ENCODE measurements around the gene NRN1. TPM values are rescaled to one million over a fixed set of nuclear protein-coding genes. Genes with fewer than 3 reads are reported as not detected.

Gene NRN1
- total RNA-seq, 1 experiment from 2014 or later = not detected

GRCh38 chr6:6008648-6009421, 2.1 kb upstream of the NRN1 start:
- no peak for TF ChIP-seq CTCF (IDR thresholded peaks at IDR 0.05; ENCODE audit: insufficient read depth in 1 of 2, low read depth in 1 of 2, low read length in 1 of 2, severe bottlenecking in 1 of 2, unreplicated experiment in 1 of 2)
- Mint-ChIP-seq H3K27me3 (ENCODE audit: insufficient read depth, unreplicated experiment) (peaks cover 38% of the 10 kb centered on the region), H3K4me3 (ENCODE audit: unreplicated experiment) (peak overlapping the region; percentile 72), H3K36me3 (ENCODE audit: insufficient read depth, unreplicated experiment) (peaks cover 6% of the 10 kb centered on the region), H3K4me1 (ENCODE audit: low read depth, unreplicated experiment) (no peaks in the 10 kb centered on the region), H3K9me3 (ENCODE audit: unreplicated experiment) (no peaks in the 10 kb centered on the region), H3K27ac (ENCODE audit: unreplicated experiment) (no peak overlapping the region)
- no peaks in the 10 kb centered on the region for H3K9me3 ChIP-seq
- intact Hi-C loops (cut with micrococcal nuclease; ENCODE audit: unreplicated experiment) = loop anchor here (5.0 kb wide), 2 partner anchors 427 to 537 kb away; no protein-coding TSS in a partner anchor
- CTCF ChIA-PET = interaction anchor here (0.6 kb wide), 3 partner anchors 25 to 955 kb away, joined by 4 to 5 read pairs (median 5); no protein-coding TSS in a partner anchor
- H3K36me3 ChIP-seq (ENCODE audit: control insufficient read depth, insufficient read depth, low read length) = no peaks in the 10 kb centered on the region
- DNase-seq = peak; percentile 75 to 76
- H3K4me1 ChIP-seq = peaks cover 17% of the 10 kb centered on the region
- H3K4me3 ChIP-seq (ENCODE audit: low read depth, low read length) = peak overlapping the region; percentile 53
- POLR2A ChIA-PET = interaction anchor here (0.6 kb wide), 1 partner anchor 117 kb away, joined by 5 read pairs; no protein-coding TSS in a partner anchor
- H3K27me3 ChIP-seq (replicated peaks; ENCODE audit: control insufficient read depth, insufficient read depth, low read length) = no peaks in the 10 kb centered on the region; the same call in 1 of the 2 replicates
- BruUV-seq (replicated peaks) = no TSS peak

DNA sequence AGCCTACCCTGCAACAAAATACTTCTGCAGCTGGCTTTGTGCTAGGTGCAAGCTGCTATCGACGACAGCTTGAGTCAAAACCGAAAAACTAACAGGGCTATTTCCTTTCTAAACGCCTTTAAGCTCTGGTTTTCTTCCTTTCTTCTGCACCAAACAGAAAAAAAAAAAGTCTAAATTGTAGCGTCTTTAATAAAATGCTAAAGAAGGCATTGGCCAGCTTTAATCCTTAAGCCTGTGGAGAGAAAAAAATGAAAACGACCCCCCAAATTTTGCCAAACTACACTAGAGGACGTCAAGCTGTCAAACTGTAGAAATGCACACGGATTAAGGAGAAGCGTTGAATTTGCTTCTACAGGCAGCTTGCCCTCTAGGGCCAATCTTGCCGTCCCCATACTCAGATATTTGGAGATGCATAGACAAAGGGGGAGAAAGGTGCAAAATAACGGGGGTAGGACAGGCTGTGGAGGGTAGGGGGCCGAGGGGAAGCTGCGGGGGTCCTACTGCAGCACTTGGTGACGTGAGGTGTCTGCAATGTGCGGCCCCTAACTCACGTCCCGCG, 1.4 kb upstream of the NRN1 start:
- H3K36me3 ChIP-seq (ENCODE audit: control insufficient read depth, insufficient read depth, low read length) = no peaks in the 10 kb centered on the region
- no peaks in the 10 kb centered on the region for H3K9me3 ChIP-seq
- H3K27ac Mint-ChIP-seq (ENCODE audit: unreplicated experiment) = no peak overlapping the region
- no peaks in the 10 kb centered on the region for H3K4me1 Mint-ChIP-seq (ENCODE audit: low read depth, unreplicated experiment)
- no peaks in the 10 kb centered on the region for H3K9me3 Mint-ChIP-seq (ENCODE audit: unreplicated experiment)
- TF ChIP-seq CTCF (IDR thresholded peaks at IDR 0.05; ENCODE audit: insufficient read depth in 1 of 2, low read depth in 1 of 2, low read length in 1 of 2, severe bottlenecking in 1 of 2, unreplicated experiment in 1 of 2) = no peak
- peaks cover 35% of the 10 kb centered on the region for H3K27me3 Mint-ChIP-seq (ENCODE audit: insufficient read depth, unreplicated experiment)
- peak overlapping the region; percentile 72 for H3K4me3 Mint-ChIP-seq (ENCODE audit: unreplicated experiment)
- peaks cover 17% of the 10 kb centered on the region for H3K4me1 ChIP-seq
- BruUV-seq (replicated peaks) = no TSS peak
- H3K4me3 ChIP-seq (ENCODE audit: low read depth, low read length) = peak overlapping the region; percentile 53
- intact Hi-C loops (cut with micrococcal nuclease; ENCODE audit: unreplicated experiment) = loop anchor here (5.0 kb wide), 2 partner anchors 426 to 536 kb away; no protein-coding TSS in a partner anchor
- no peak for DNase-seq
- H3K36me3 Mint-ChIP-seq (ENCODE audit: insufficient read depth, unreplicated experiment) = peaks cover 6% of the 10 kb centered on the region
- ChIA-PET CTCF (interaction anchor here (0.6 to 1.2 kb wide), 6 partner anchors 25 to 956 kb away, joined by 3 to 5 read pairs (median 4); no protein-coding TSS in a partner anchor), POLR2A (no interaction called here)
- H3K27me3 ChIP-seq (replicated peaks; ENCODE audit: control insufficient read depth, insufficient read depth, low read length) = no peaks in the 10 kb centered on the region; the same call in 1 of the 2 replicates

- Mint-ChIP-seq H3K4me1 (ENCODE audit: low read depth, unreplicated experiment) (no peaks in the 10 kb centered on the region), H3K27me3 (ENCODE audit: insufficient read depth, unreplicated experiment) (peaks cover 33% of the 10 kb centered on the region), H3K4me3 (ENCODE audit: unreplicated experiment) (peak overlapping the region; percentile 72), H3K9me3 (ENCODE audit: unreplicated experiment) (no peaks in the 10 kb centered on the region), H3K36me3 (ENCODE audit: insufficient read depth, unreplicated experiment) (peaks cover 6% of the 10 kb centered on the region), H3K27ac (ENCODE audit: unreplicated experiment) (no peak overlapping the region)
- CTCF ChIA-PET = interaction anchor here (0.6 to 1.2 kb wide), 4 partner anchors 151 to 536 kb away, joined by 3 to 4 read pairs (median 4); no protein-coding TSS in a partner anchor
- TF ChIP-seq CTCF (IDR thresholded peaks at IDR 0.05; ENCODE audit: insufficient read depth in 1 of 2, low read depth in 1 of 2, low read length in 1 of 2, severe bottlenecking in 1 of 2, unreplicated experiment in 1 of 2) = peak; percentile 36 to 49
- H3K4me3 ChIP-seq (ENCODE audit: low read depth, low read length) = peak overlapping the region; percentile 53
- BruUV-seq (replicated peaks) = no TSS peak
- intact Hi-C loops (cut with micrococcal nuclease; ENCODE audit: unreplicated experiment) = loop anchor here (5.0 kb wide), 2 partner anchors 425 to 535 kb away; no protein-coding TSS in a partner anchor
- peak in 1 of 2 experiments; percentile 47 for DNase-seq
- POLR2A ChIA-PET = no interaction called here
- no peaks in the 10 kb centered on the region for H3K9me3 ChIP-seq
- H3K27me3 ChIP-seq (replicated peaks; ENCODE audit: control insufficient read depth, insufficient read depth, low read length) = no peaks in the 10 kb centered on the region; the same call in 1 of the 2 replicates
- H3K36me3 ChIP-seq (ENCODE audit: control insufficient read depth, insufficient read depth, low read length) = no peaks in the 10 kb centered on the region
- peaks cover 17% of the 10 kb centered on the region for H3K4me1 ChIP-seq
Observed at GRCh38 chr6:6007366-6008088, 802 bp upstream of the NRN1 start.
